GM10847 (cell line): Measurements from ENCODE around the gene MKS1.

ENCODE experiments used
- POLR2A ChIP-seq: IDR thresholded peaks from 2 replicates; pipeline ENCODE4 v1.6.1; 2011; ENCODE audit not compliant: insufficient read length; ENCODE audit errors: extremely low read depth

Gene MKS1

GRCh38 chr17:58248955-58249269, 29.9 kb upstream of the MKS1 start:
- no peak for TF ChIP-seq POLR2A

GRCh38 chr17:58247511-58248363, 28.7 kb upstream of the MKS1 start:
- TF ChIP-seq POLR2A, result no peak

GRCh38 chr17:58246781-58247180, 27.7 kb upstream of the MKS1 start:
- no peak for TF ChIP-seq POLR2A

GRCh38 chr17:58246104-58246740, 27.2 kb upstream of the MKS1 start:
- TF ChIP-seq POLR2A, result no peak

- TF ChIP-seq POLR2A, result no peak
These were observed 26.5 kb upstream of the MKS1 start for GRCh38 chr17:58245428-58246103.

GRCh38 chr17:58244963-58245362, 25.9 kb upstream of the MKS1 start:
- TF ChIP-seq POLR2A, result no peak

- no peak for TF ChIP-seq POLR2A
These were observed 23.2 kb upstream of the MKS1 start for GRCh38 chr17:58242171-58242784.

GRCh38 chr17:58239987-58240386, 20.9 kb upstream of the MKS1 start:
- no peak for TF ChIP-seq POLR2A

- TF ChIP-seq POLR2A, result no peak
These were observed 19.1 kb upstream of the MKS1 start, which contains the start of gene LPO for GRCh38 chr17:58238147-58238634. Gene LPO, plus strand, starts transcription at chr17:58238584. Its CDS starts 4,396 bp downstream, at chr17:58242980.

- TF ChIP-seq POLR2A, result no peak
These were observed 17.3 kb upstream of the MKS1 start for GRCh38 chr17:58236394-58236793.

- no peak for TF ChIP-seq POLR2A
These were observed 16.8 kb upstream of the MKS1 start for GRCh38 chr17:58235821-58236220.

GRCh38 chr17:58234512-58234911, 15.5 kb upstream of the MKS1 start:
- no peak for TF ChIP-seq POLR2A

GRCh38 chr17:58233543-58233942, 14.5 kb upstream of the MKS1 start:
- no peak for TF ChIP-seq POLR2A

- TF ChIP-seq POLR2A, result no peak
These were observed 13.7 kb upstream of the MKS1 start for GRCh38 chr17:58232707-58233156.

- TF ChIP-seq POLR2A, result no peak
These were observed 12.6 kb upstream of the MKS1 start for GRCh38 chr17:58231641-58232040.
